Panc1 (cell line): Measurements from ENCODE around the gene TRIM75. TPM values are rescaled to one million over a fixed set of nuclear protein-coding genes. Genes with fewer than 3 reads are reported as not detected.

Source experiments
- ATAC-seq: fragments of 200-7000 bp; cut with Tn5 transposase; 2 replicates; pipeline ENCODE4 v1.9.1; 2020; ENCODE audit warnings: mild to moderate bottlenecking, moderate library complexity
- Bru-seq: library from RNA; stranded (reverse); fragments of 400-500 nt; gene quantifications from one replicate; lab custom pipeline; 2021; lab: Mats Ljungman, UMichigan
- BruChase-seq, 2 experiments: library from RNA; stranded (reverse); fragments of 400-500 nt; gene quantifications; one replicate each; lab custom pipeline; 2021; lab: Mats Ljungman, UMichigan
- BruUV-seq: library from RNA; stranded (reverse); fragments of 400-500 nt; replicated peaks from 2 replicates; lab custom pipeline; 2021; lab: Mats Ljungman, UMichigan
- CTCF ChIA-PET: fragments of 300-600 bp; sonication (Branson Sonifier 250); formaldehyde crosslinking; loops from one replicate; lab custom pipeline; 2022; ENCODE audit warnings: antibody characterized with exemption; lab: Charles Lee
- POLR2A ChIA-PET: fragments of 300-600 bp; sonication (Branson Sonifier 250); formaldehyde crosslinking; loops from one replicate; lab custom pipeline; 2022; ENCODE audit warnings: antibody characterized with exemption; lab: Charles Lee
- DNase-seq: peaks from one replicate; pipeline ENCODE4 v3.0.0-alpha.2; 2010; ENCODE audit warnings: low read depth, low spot score
- H3K27ac ChIP-seq: 2 replicates; pipeline ENCODE4 v1.5.1; 2011; ENCODE audit warnings: mild to moderate bottlenecking, low read length, inconsistent platforms
- H3K27me3 ChIP-seq: fragments of 200-500 bp; sonication (Bioruptor generic); 2 replicates; pipeline ENCODE4 v1.6.0; 2014; ENCODE audit warnings: low read length, inconsistent platforms; ENCODE audit not compliant: control insufficient read depth, insufficient read depth
- H3K36me3 ChIP-seq: fragments of 200-500 bp; sonication (Bioruptor generic); 2 replicates; pipeline ENCODE4 v1.5.1; 2014; ENCODE audit warnings: inconsistent platforms, mild to moderate bottlenecking, low read length, moderate library complexity; ENCODE audit not compliant: control insufficient read depth, insufficient read depth
- H3K4me1 ChIP-seq: 2 replicates; pipeline ENCODE4 v1.5.1; 2011; ENCODE audit warnings: inconsistent platforms, mild to moderate bottlenecking, low read length, moderate library complexity; ENCODE audit not compliant: control insufficient read depth, insufficient read depth
- H3K4me3 ChIP-seq, 2 experiments: 2 replicates each; pipeline ENCODE4 v1.5.1; 2011 to 2012; ENCODE audit warnings: low read depth in 2 of 2, low read length in 2 of 2, mild to moderate bottlenecking in 2 of 2, inconsistent platforms in 1 of 2, moderate library complexity in 1 of 2
- H3K9me3 ChIP-seq: fragments of 200-500 bp; sonication (Bioruptor generic); 2 replicates; pipeline ENCODE4 v1.5.1; 2014; ENCODE audit warnings: low read depth, mild to moderate bottlenecking, inconsistent platforms, low read length, moderate library complexity; ENCODE audit not compliant: control insufficient read depth, insufficient read depth
- CTCF ChIP-seq: fragments of 450-650 bp; IDR thresholded peaks from 2 replicates; pipeline ENCODE4 v1.5.1; 2017; ENCODE audit warnings: mild to moderate bottlenecking
- POLR2AphosphoS5 ChIP-seq: IDR thresholded peaks from 2 replicates; pipeline ENCODE4 v1.6.1; 2012; ENCODE audit warnings: mild to moderate bottlenecking, low read depth, low read length, moderate library complexity
- REST ChIP-seq, 2 experiments: IDR thresholded peaks; 2 replicates each; pipeline ENCODE4 v1.6.1; 2011 to 2012; ENCODE audit warnings: low read depth in 2 of 2, control low read depth in 1 of 2, low read length in 1 of 2, mild to moderate bottlenecking in 1 of 2, moderate library complexity in 1 of 2; ENCODE audit not compliant: insufficient read depth in 1 of 2
- SIN3A ChIP-seq: IDR thresholded peaks from 2 replicates; pipeline ENCODE4 v1.6.1; 2012; ENCODE audit warnings: low read depth, mild to moderate bottlenecking, low read length, moderate library complexity, borderline replicate concordance; ENCODE audit not compliant: insufficient read depth
- TCF7L2 ChIP-seq: IDR thresholded peaks from 2 replicates; pipeline ENCODE4 v1.6.1; 2011; ENCODE audit warnings: mild to moderate bottlenecking, low read depth, low read length, inconsistent platforms
- in situ Hi-C: cut with HindIII; loops from 2 replicates; pipeline ENCODE4 v1.10.0; 2016; ENCODE audit warnings: low sequenced_read_pairs, low pct_unique_long_range_greater_than_20kb
- intact Hi-C: fragments of 100-400 bp; cut with micrococcal nuclease; formaldehyde crosslinking; loops from one replicate; pipeline ENCODE4 v1.10.0; 2022; ENCODE audit not compliant: unreplicated experiment
- long read RNA-seq: library from polyadenylated mRNA; unstranded; transcript quantifications from one replicate; pipeline ENCODE4 v2.0.0, GENCODE V29; 2021; ENCODE audit not compliant: unreplicated experiment
- polyA plus RNA-seq: library from polyadenylated mRNA; unstranded; fragments of >200 nt; gene quantifications from one replicate; pipeline ENCODE4 v1.2.1, GENCODE V29; 2012; ENCODE audit warnings: missing spikeins; ENCODE audit not compliant: insufficient read length
- total RNA-seq: library from RNA; stranded (reverse); gene quantifications from one replicate; pipeline ENCODE4 v1.2.1, GENCODE V29; 2021; ENCODE audit not compliant: unreplicated experiment

TRIM75 gene
- total RNA-seq (not detected), Bru-seq, nascent RNA (not detected), BruChase-seq, experiment 1, labeled RNA remaining after a 2-hour chase (not detected), BruChase-seq, experiment 2, labeled RNA remaining after a 6-hour chase (not detected)
- polyA plus RNA-seq, result not detected
- long read RNA-seq, result 0 reads

- no TSS peak for BruUV-seq
- no peak for DNase-seq
- Histone ChIP-seq H3K9me3 (no peaks in the 10 kb centered on the region), H3K4me1 (no peaks in the 10 kb centered on the region), H3K27ac (no peak within 1 kb of the TSS), H3K4me3 (no peak within 1 kb of the TSS), H3K27me3 (no peaks in the 10 kb centered on the region), H3K36me3 (no peaks in the 10 kb centered on the region)
- ChIA-PET POLR2A (no interaction called here), CTCF (no interaction called here)
- TF ChIP-seq CTCF (no peak), POLR2AphosphoS5 (no peak), SIN3A (no peak), TCF7L2 (no peak), REST (IDR thresholded peaks at IDR 0.05; ENCODE audit: insufficient read depth in 1 of 2, low read depth in 2 of 2, low read length in 1 of 2) (no peak)
- intact Hi-C loops (no loop called here), in situ Hi-C loops (no loop called here)
- ATAC-seq, result no peak
Observed at GRCh38 chr4:165053645-165054044, at the start of gene TRIM75. Gene TRIM75, plus strand, starts transcription at chr4:165053866. Its CDS starts 5,282 bp downstream, at chr4:165059148.

GRCh38 chr4:165005352-165005925, 48.2 kb upstream of the TRIM75 start:
- no peak for DNase-seq
- H3K4me1 ChIP-seq, result no peaks in the 10 kb centered on the region
- intact Hi-C loops (no loop called here), in situ Hi-C loops (no loop called here)
- H3K36me3 ChIP-seq, result no peaks in the 10 kb centered on the region
- TF ChIP-seq POLR2AphosphoS5 (no peak), REST (IDR thresholded peaks at IDR 0.05; ENCODE audit: insufficient read depth in 1 of 2, low read depth in 2 of 2, low read length in 1 of 2) (no peak), TCF7L2 (no peak), CTCF (no peak), SIN3A (no peak)
- H3K27ac ChIP-seq, result no peak overlapping the region
- H3K4me3 ChIP-seq, result no peak overlapping the region
- no TSS peak for BruUV-seq
- no peaks in the 10 kb centered on the region for H3K27me3 ChIP-seq
- ChIA-PET CTCF (no interaction called here), POLR2A (no interaction called here)
- no peaks in the 10 kb centered on the region for H3K9me3 ChIP-seq
- no peak for ATAC-seq
